GM12892 (cell line): ENCODE results near the gene NCOA1.
"Not testable (repeated sequence)": the region's sequence is repeated elsewhere in the genome, so short reads cannot be mapped to it uniquely, and the experiment has no call there.

Experiments used
- DNase-seq: peaks from one replicate; pipeline ENCODE4 v3.0.0; 2011; ENCODE audit not compliant: insufficient read length
- FAIRE-seq: peaks from 2 replicates; lab custom pipeline; 2011; peaks lifted over from hg19 to GRCh38; lab: Jason Lieb, UNC
- POLR2A ChIP-seq: IDR thresholded peaks from 2 replicates; pipeline ENCODE4 v1.6.1; 2011; ENCODE audit warnings: low read depth, low read length, control low read depth
- POLR2AphosphoS5 ChIP-seq: IDR thresholded peaks from 2 replicates; pipeline ENCODE4 v1.6.1; 2011; ENCODE audit warnings: low read depth, low read length, control low read depth
- TAF1 ChIP-seq: IDR thresholded peaks from 2 replicates; pipeline ENCODE4 v1.6.1; 2011; ENCODE audit warnings: low read depth, mild to moderate bottlenecking, control low read depth, low read length, borderline replicate concordance

Gene NCOA1

DNA sequence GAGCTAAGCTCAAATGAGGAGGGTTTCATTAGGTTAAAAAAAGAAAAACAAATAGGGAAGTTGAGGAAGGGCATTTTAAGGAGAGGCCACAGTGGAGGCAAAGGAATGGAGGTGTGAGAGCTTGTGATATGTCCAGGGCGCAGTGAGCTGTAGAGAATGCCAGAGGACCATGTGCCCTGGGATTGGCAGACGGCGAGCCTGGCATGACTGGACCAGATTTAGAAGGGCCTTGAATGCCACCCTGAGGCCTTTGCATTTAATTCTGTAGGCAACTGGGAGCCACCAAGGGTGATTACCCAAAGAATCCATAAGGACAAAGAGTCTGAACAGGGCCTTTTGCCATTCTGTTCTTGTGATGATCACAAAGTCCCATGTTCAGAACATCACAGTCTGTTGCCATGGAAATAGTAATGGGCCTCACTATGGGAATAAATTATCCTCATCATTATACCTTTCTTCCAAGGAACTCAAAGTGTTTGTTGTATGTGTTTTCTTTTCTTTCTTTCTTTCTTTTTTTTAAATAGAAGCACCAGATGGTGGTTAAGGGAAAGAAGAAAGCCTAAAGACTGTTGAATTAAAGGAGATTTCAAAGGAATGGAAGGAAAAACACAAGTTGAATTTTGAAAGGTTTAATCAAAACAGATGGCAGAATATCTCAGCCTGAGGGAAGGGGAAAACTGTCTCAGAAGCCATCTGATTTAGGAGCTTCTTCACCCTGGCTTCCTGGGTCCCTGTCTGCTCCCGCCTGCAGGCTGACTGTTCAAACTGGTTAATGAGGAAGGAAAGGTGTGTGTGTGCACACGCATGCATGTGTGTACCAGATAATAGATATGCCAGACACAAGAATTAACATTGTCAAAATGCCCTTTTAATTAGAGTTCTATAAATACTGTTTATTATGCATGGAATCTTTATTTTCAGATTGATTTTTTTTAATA is 31.6 kb upstream of the NCOA1 start:
- TF ChIP-seq POLR2A = no peak
- TF ChIP-seq POLR2AphosphoS5 = no peak
- TF ChIP-seq TAF1 = no peak
- DNase-seq (no peak), FAIRE-seq (no peak)

DNA sequence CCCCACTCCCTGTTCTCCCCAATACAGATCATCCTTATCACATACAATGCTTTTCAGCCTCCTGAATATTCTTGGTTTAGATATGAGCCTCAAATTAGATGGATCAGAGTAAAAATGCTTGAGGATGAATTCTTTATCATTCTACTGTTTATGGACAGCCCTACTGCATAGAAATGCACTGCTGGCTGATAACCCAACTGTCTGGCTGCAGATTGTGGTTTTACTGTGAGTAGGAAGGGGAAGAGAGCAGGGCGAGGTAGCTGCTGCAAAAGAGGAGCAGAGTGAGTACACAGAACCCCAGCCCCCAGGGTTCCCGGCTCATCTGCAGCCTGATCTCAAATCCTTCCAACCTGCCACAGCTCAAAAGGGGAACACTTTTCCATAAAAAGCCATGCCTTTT is 29.4 kb upstream of the NCOA1 start:
- FAIRE-seq (no peak), DNase-seq (no peak)
- no peak for TF ChIP-seq POLR2AphosphoS5
- TF ChIP-seq TAF1 = no peak
- no peak for TF ChIP-seq POLR2A

DNA sequence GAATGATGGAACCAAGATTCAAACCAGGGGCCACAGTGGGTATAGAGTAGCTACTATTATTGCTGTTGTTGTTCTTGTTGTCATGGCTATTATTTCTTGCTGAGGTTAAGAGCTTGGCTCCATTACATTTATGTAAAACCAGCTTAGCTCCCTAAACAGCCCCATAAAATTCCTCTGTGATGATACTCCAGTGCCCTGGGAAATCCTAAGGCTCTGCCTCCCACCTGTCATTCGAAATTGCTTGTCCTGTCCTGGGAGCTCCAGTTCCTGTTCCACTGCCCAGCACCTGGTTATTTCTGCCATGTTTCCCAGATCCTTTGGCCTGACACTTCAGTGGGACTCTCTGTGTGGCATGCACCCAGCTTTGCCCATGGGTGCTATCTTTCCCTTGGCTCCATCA is 27.8 kb upstream of the NCOA1 start:
- FAIRE-seq = no peak
- DNase-seq = no peak
- TF ChIP-seq POLR2AphosphoS5 = no peak
- TF ChIP-seq TAF1 = no peak
- no peak for TF ChIP-seq POLR2A

DNA sequence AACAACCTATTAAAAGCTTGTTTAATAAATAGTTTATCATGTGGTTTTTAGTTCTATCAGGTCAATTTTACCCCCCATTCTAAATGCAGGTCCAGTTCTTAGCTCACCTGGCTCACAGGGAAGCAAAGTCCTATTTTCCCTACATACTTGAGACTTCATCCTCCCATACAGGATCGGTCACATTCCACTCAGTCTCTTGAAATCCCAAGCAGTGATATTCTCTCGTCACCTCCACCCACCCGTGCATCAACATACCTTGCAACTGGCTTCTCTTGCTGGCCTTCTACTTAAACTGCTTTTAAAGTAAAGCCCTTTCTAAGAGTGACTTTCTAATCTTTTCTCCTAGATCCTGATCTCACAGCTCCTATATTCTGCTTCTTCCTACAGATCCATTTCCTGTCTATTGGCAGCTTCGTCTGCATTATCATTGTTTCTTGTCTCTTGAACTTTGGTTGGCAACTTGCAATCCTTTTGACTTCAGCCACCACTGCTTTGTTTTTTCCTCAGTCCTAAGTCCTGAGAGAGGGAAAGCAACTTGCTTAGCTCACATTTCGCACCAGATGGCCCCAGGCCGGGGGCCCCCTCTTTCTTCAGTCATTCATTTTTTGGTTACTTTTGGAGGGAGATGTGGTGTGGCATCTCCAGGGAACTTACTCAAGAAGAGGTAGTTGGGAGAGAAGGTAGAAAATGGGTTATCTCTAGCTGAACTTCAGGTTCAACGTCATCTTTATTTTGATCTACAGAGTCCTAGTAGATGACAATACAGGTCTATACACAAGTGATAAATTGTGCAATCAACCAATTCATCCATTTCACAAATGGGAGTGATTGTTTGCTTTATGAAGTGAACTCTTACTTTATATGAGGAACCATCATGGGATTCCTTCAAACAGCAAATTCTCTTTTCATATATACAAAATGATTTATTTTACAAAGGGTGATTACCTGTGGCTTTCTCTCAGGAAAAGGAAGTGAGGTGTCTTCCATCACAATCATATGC is 23.9 kb upstream of the NCOA1 start:
- TF ChIP-seq TAF1 (no peak), POLR2A (no peak), POLR2AphosphoS5 (no peak)
- FAIRE-seq (no peak), DNase-seq (no peak)

DNA sequence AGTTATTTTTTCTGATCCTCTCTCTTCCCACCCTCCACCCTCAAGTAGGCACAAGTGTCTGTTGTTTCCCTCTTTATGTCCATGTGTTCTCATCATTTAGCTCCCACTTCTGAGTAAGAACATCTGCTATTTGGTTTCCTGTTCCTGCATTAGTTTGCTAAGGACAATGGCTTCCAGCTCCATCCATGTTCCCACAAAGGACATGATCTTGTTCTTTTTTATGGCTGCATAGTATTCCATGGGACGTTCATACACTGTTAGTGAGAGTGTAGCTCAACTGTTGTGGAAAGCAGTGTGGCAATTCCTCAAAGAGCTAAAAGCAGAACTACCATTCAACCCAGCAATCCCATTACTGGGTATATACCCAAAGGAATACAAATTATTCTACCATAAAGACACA is 22.6 kb upstream of the NCOA1 start:
- FAIRE-seq, DNase-seq: not testable (repeated sequence)

DNA sequence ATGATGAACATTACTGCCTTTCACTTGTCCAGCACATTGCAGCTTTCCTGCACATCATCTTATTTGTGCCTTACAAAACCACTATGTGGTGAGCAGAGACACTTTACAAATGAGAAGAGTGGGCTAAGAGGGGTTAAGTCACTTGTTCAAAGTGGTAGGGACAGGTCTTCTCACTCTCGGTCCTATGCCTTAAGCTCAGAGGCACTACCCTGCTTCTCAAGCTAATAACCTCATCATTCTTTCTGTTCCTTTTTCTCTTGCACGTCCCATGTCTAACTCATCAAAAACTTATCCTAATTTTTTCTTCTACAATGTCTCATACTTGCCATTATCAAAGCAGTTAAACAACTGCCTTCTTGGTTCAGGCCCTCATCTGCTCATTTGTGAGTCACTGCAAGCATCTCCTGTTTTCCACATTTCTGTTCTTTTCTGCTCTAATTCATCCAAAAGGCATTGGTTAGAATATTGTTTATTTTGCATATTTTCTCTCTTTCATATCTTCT is 21.9 kb upstream of the NCOA1 start:
- DNase-seq = no peak
- TF ChIP-seq POLR2AphosphoS5 = no peak
- no peak for TF ChIP-seq TAF1
- TF ChIP-seq POLR2A = no peak
- FAIRE-seq = no peak

DNA sequence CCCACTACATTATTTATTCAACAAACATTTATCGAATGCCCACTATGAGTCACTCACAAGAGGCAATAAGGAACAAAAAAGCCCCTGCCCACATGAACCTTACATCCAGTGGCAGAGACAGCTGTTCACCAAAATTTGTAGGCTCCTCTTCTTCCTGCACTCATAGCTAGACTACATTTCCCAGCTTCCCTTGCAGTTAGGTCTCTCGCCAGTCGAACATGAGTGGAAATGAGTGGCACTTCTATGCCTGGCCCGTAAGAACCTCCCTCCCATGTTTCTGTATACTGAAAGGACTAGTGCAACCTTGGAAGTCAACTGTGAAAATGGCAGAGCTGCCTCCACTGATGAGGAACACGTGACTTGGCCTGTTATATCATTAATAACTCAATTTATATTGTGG is 19.4 kb upstream of the NCOA1 start:
- DNase-seq (no peak), FAIRE-seq (no peak)
- no peak for TF ChIP-seq POLR2AphosphoS5
- TF ChIP-seq TAF1 = no peak
- TF ChIP-seq POLR2A = no peak

DNA sequence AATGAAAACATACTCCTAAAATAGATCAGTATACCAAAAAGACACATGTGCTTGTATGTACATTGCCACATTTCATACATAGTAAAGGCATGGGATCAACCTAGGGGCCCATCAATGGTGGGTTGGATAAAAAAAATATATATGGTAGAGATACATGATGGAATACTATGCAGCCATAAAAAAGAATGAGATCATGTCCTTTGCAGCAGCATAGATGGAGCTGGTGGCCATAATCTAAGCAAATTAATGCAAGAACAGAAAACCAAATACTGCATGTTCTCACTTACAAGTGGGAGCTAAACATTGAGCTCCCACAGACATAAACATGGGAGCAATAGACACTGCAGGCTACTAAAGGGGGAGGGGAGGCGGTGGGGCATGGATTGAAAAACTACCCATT is 18.6 kb upstream of the NCOA1 start:
- FAIRE-seq (no peak), DNase-seq (no peak)
- TF ChIP-seq POLR2AphosphoS5 (no peak), TAF1 (no peak), POLR2A (no peak)

DNA sequence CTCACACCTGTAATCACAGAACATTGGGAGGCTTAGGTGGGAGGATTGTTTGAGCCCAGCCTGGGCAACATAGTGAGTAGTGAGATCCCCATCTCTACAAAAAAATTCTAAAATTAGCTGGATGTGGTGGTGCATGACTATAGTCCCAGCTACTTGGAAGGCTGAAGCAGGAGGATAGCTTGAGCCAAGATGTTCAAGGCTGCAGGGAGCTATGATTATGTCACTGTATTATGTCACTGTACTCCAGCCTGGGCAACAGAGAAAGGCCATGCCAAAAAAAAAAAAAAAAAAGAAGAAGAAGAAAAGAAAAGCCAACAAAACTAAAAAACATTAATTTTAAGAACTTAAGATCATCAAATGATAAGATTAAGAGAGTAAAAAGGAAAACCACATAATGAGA is 17.4 kb upstream of the NCOA1 start:
- no peak for TF ChIP-seq TAF1
- TF ChIP-seq POLR2AphosphoS5 = no peak
- no peak for TF ChIP-seq POLR2A
- DNase-seq = no peak
- no peak for FAIRE-seq

DNA sequence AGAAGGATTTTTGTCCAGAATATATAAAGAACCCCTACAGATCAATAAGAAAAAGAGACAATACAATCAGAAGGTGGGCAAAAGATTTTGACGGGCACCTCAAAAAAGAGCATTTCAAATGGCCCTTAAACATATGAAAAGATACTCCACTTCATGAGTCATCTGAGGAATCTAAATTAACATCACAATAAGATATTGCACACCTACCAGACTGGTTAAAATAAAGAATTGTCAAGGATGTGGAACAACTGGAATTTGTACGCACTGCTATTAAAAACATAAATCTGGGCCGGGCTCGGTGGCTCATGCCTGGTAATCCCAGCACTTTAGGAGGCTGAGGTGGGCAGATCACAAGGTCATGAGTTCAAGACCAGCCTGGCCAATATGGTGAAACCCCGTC is 17.0 kb upstream of the NCOA1 start:
- no peak for FAIRE-seq
- TF ChIP-seq TAF1 (no peak), POLR2A (no peak), POLR2AphosphoS5 (no peak)
- DNase-seq = no peak

DNA sequence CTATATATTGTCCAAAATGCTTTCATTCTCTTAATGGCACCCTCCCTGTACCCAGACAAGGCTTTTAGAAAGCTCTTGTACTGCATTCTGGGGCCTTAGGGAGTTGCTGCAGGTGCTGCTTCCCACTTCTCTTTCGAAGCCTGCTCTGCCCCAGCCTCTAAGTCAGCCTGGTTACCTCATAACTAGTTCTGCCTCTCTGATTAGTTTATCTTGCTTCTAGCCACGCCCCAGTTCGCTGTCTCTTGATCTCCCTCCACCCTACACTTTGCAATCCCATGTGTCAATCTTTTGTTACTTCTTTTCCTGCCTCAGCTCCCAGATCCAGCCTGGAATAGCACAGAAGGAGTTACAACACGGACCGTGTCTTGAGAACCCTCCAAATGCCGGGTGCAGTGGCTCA is 13.8 kb upstream of the NCOA1 start:
- DNase-seq (no peak), FAIRE-seq (no peak)
- TF ChIP-seq POLR2AphosphoS5 = no peak
- no peak for TF ChIP-seq TAF1
- no peak for TF ChIP-seq POLR2A

DNA sequence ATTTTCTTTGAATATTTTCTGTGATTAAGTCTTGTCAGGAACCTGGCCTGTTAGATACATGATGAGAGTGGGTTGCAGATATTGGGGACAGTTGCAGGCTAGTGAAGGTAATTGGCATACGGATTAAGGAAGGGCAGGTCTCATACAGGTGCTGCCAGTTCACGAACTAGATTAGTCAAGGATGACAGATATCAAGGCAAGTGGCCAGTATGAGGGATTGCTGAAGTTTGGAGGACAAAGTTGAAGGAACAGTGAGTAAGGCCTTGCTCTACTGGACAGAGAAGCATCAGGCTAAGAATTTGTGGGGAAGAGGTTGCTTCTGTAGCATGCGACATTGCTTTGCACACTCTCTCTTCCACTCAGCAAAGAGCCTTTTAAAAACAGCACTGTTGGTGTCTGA is 12.8 kb upstream of the NCOA1 start:
- DNase-seq = no peak
- TF ChIP-seq POLR2AphosphoS5 (no peak), POLR2A (no peak)
- no peak for FAIRE-seq

DNA sequence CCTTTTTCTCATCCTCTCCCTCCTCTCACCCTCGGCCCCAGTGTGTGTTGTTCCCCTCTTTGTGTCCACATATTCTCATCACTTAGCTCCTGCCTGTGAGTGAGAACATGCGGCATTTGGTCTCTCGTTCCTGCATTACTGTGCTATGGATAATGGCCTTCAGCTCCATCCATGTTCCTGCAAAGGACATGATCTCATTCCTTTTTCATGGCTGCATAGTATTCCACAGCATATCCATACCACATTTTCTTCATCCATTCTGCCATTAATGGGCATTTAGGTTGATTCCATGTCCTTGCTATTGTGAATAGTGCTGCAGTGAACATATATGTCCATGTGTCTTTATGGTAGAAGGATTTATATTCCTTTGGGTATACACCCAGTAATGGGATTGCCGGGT is 10.8 kb upstream of the NCOA1 start:
- TF ChIP-seq POLR2A (no peak), POLR2AphosphoS5 (no peak), TAF1 (no peak)
- no peak for DNase-seq
- no peak for FAIRE-seq
